Transverse colon (tissue), 4 donors: Measurements from ENCODE around the gene RBM47. TPM values are rescaled to one million over a fixed set of nuclear protein-coding genes. Genes with fewer than 3 reads are reported as not detected.
"Not testable (repeated sequence)": the region's sequence is repeated elsewhere in the genome, so short reads cannot be mapped to it uniquely, and the experiment has no call there.

Source experiments
- DNase-seq: peaks from one replicate; pipeline ENCODE4 v3.0.0-alpha.2; 2019
- H3K27ac ChIP-seq, 4 donors: fragments of 200-600 bp; sonication (generic); 2 replicates each; pipeline ENCODE4 v1.5.1; 2016 to 2018; ENCODE audit warnings: inconsistent platforms in 4 of 4
- H3K27me3 ChIP-seq: fragments of 200-600 bp; sonication (generic); 2 replicates; pipeline ENCODE4 v1.5.1; 2017; ENCODE audit warnings: inconsistent platforms
- H3K36me3 ChIP-seq, 4 donors: fragments of 200-600 bp; sonication (generic); 2 replicates each; pipeline ENCODE4 v1.5.1; 2017 to 2019; ENCODE audit warnings: inconsistent platforms in 4 of 4
- H3K4me1 ChIP-seq, 4 donors: fragments of 200-600 bp; sonication (generic); 2 replicates each; pipeline ENCODE4 v1.5.1; 2017 to 2020; ENCODE audit warnings: inconsistent platforms in 4 of 4
- H3K4me3 ChIP-seq, 4 donors: fragments of 200-600 bp; sonication (generic); 1 replicate in 1 of 4; 2 replicates in 3 of 4; pipeline versions ENCODE4 v1.5.1 to v1.6.1; 2017 to 2019; ENCODE audit warnings: inconsistent platforms in 4 of 4
- H3K9me3 ChIP-seq, 2 donors: fragments of 200-600 bp; sonication (generic); 2 replicates each; pipeline ENCODE4 v1.5.1; 2017 to 2019; ENCODE audit warnings: inconsistent platforms in 2 of 2
- EP300 ChIP-seq: sonication (generic); formaldehyde crosslinking; IDR thresholded peaks from one replicate; pipeline ENCODE4 v1.6.1; 2017; ENCODE audit warnings: antibody characterized with exemption, low read depth
- POLR2A ChIP-seq: fragments of 450-650 bp; IDR thresholded peaks from one replicate; pipeline ENCODE4 v1.6.1; 2016; ENCODE audit warnings: antibody characterized with exemption, mild to moderate bottlenecking, moderate library complexity
- POLR2AphosphoS5 ChIP-seq, 3 donors: sonication (generic); formaldehyde crosslinking; IDR thresholded peaks; one replicate each; pipeline ENCODE4 v1.6.1; 2016; ENCODE audit warnings: antibody characterized with exemption in 3 of 3
- WGBS, 2 donors: methylation state at CpG; one replicate each; pipeline ENCODE4 v1.1.5; 2018; ENCODE audit warnings: low coverage in 1 of 2; 5-methylcytosine and 5-hydroxymethylcytosine counted together
- in situ Hi-C, 4 donors: fragments of 200-750 bp; cut with MboI; loops; one replicate each; pipeline versions ENCODE4 v1.15.0 to v1.15.1; 2017; ENCODE audit warnings: low sequenced_read_pairs in 3 of 4, low pct_ligation_motif_present in 1 of 4, low pct_unique_long_range_greater_than_20kb in 1 of 4
- intact Hi-C: fragments of 100-400 bp; cut with DNase I; formaldehyde crosslinking; loops from one replicate; pipeline ENCODE4 v1.15.1; 2023; ENCODE audit warnings: low total_unique reads
- total RNA-seq, 4 donors: library from RNA; depleted of rRNA; stranded (reverse); fragments of >200 nt; gene quantifications; one replicate each; pipeline ENCODE4 v1.1.0, GENCODE V29; 2016
- TF ChIP-seq, protein P1 (sequence below), 5 experiments: fragments of 200-600 bp in 3 of 5; fragments of 450-650 bp in 2 of 5; sonication (generic) in 3 of 5; IDR thresholded peaks; 1 replicate in 2 of 5; 2 replicates in 3 of 5; pipeline ENCODE4 v1.5.1; 2016 to 2017; ENCODE audit warnings: antibody characterized with exemption in 5 of 5, inconsistent platforms in 3 of 5, mild to moderate bottlenecking in 2 of 5, moderate library complexity in 1 of 5

RBM47 gene
- total RNA-seq, 4 donors from 2014 or later, result 273 to 667 (median 572) TPM

DNA sequence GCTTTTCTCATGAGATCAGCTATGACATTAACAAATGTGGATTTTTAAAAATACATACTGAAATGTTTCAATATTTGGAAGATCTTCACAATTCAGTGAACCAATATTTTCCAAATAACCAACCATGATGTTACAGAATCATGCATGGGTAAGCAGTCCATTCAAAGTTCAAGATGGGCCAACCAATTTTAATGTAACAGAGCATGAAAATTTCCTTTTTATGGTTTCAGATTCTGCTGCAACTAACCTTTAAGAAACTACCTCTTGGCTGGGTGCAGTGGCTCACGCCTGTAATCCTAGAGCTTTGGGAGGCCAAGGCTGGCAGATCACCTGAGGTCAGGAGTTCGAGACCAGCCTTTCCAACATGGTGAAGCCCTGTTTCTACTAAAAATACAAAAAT is 107.7 kb downstream of the RBM47 start:
- TF ChIP-seq, protein P1, sequence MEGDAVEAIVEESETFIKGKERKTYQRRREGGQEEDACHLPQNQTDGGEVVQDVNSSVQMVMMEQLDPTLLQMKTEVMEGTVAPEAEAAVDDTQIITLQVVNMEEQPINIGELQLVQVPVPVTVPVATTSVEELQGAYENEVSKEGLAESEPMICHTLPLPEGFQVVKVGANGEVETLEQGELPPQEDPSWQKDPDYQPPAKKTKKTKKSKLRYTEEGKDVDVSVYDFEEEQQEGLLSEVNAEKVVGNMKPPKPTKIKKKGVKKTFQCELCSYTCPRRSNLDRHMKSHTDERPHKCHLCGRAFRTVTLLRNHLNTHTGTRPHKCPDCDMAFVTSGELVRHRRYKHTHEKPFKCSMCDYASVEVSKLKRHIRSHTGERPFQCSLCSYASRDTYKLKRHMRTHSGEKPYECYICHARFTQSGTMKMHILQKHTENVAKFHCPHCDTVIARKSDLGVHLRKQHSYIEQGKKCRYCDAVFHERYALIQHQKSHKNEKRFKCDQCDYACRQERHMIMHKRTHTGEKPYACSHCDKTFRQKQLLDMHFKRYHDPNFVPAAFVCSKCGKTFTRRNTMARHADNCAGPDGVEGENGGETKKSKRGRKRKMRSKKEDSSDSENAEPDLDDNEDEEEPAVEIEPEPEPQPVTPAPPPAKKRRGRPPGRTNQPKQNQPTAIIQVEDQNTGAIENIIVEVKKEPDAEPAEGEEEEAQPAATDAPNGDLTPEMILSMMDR (IDR thresholded peaks at IDR 0.05), result no peak
- TF ChIP-seq EP300, result no peak
- TF ChIP-seq POLR2AphosphoS5 (IDR thresholded peaks at IDR 0.05), result no peak
- TF ChIP-seq POLR2A, result no peak
- Histone ChIP-seq H3K36me3 (no peaks in the 10 kb centered on the region), H3K4me3 (no peak overlapping the region), H3K27ac (no peak overlapping the region), H3K9me3 (no peaks in the 10 kb centered on the region), H3K27me3 (no peaks in the 10 kb centered on the region), H3K4me1 (peaks cover 0 to 12% (median 8%) of the 10 kb centered on the region in 4 donors)
- 89% methylated on average over 2 of the region's 2 CpGs; no CpG with 5 or more reads in 1 of the 2 donors for WGBS, 2 donors
- in situ Hi-C loops (no loop called here), intact Hi-C loops (no loop called here)
- DNase-seq, result no peak

DNA sequence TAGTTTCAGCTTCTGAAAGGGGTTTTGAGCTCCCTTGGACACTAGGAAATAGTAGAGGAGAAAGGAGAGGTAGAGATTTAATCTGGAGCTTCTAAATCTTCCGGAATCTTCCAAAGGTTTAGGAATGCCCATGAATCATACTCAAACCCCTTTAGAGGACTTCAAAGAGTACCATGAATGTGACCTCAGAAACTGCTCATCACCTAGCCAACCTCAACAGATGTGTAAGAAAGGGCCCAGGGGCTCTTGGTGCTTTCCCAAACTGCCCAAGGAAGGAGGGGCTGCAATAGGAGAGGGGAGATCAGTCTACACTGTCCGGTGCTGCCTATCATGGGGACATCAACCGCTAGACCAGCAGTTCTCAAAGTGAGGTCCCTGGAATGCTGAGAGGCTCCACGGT is 109.1 kb downstream of the RBM47 start:
- WGBS, 2 donors, result 95% methylated on average over 4 of the region's 4 CpGs; no CpG with 5 or more reads in 1 of the 2 donors
- in situ Hi-C loops, result no loop called here

DNA sequence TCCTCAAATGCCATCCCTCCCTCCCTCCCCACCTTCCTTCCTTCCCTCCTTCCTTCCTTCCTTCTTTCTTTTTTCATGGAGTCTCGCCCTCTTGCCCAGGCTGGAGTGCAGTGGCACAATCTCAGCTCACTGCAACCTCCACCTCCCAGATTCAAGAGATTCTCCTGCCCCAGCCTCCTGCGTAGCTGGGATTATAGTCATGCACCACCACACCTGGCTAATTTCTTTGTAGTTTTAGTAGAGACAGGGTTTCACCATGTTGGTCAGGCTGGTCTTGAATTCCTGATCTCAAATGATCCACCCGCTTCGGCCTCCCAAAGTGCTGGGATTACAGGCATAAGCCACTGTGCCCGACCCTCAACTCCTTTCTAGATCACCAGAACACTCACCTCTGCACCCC is 112.6 kb downstream of the RBM47 start:
- DNase-seq, result not testable (repeated sequence)

More for the DNA sequence above, 109.1 kb downstream of the RBM47 start:
- DNase-seq, result no peak
- Histone ChIP-seq H3K4me3 (no peak overlapping the region), H3K27ac (no peak overlapping the region), H3K36me3 (no peaks in the 10 kb centered on the region), H3K27me3 (no peaks in the 10 kb centered on the region), H3K9me3 (no peaks in the 10 kb centered on the region), H3K4me1 (peaks cover 0 to 23% (median 9%) of the 10 kb centered on the region in 4 donors)
- TF ChIP-seq, protein P1 (IDR thresholded peaks at IDR 0.05), result no peak
- TF ChIP-seq POLR2A (no peak), POLR2AphosphoS5 (IDR thresholded peaks at IDR 0.05) (no peak), EP300 (no peak)
- intact Hi-C loops, result no loop called here

DNA sequence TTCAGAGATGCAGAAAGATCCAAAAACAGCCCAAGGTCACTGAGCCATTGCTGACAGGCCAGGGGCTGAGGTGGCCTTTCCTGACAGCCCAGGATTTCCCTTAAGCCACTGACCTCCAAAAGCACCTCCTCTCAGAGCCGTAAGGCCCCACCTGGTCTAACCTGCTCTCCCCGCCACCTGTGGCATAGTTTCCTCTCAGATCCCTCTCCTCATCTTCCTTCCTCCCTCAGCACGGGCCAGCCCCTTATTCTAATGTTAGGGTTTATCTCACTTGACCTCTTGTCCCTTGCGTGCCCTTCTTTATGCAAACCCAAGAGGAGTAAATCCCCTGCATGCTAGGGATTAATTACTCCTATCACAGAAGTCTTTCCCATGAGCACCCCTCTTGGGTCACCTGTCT is 113.0 kb downstream of the RBM47 start:
- intact Hi-C loops (no loop called here), in situ Hi-C loops (no loop called here)
- H3K4me1 ChIP-seq, result peaks cover 0 to 17% (median 8%) of the 10 kb centered on the region in 4 donors
- peak; percentile 44 for DNase-seq
- WGBS, 2 donors, result 65 to 74% methylated on average over 3 to 4 of the region's 4 CpGs
- no peak overlapping the region for H3K4me3 ChIP-seq
- no peaks in the 10 kb centered on the region for H3K9me3 ChIP-seq
- no peaks in the 10 kb centered on the region for H3K36me3 ChIP-seq
- peak overlapping the region; percentile 85 to 89 (median 88) for H3K27ac ChIP-seq
- TF ChIP-seq, protein P1 (IDR thresholded peaks at IDR 0.05), result no peak
- TF ChIP-seq POLR2A (no peak), EP300 (no peak), POLR2AphosphoS5 (IDR thresholded peaks at IDR 0.05) (no peak)
- H3K27me3 ChIP-seq, result no peaks in the 10 kb centered on the region

More for the DNA sequence above, 112.6 kb downstream of the RBM47 start:
- peaks cover 0 to 17% (median 8%) of the 10 kb centered on the region in 4 donors for H3K4me1 ChIP-seq
- intact Hi-C loops, H3K9me3 ChIP-seq, H3K27me3 ChIP-seq, H3K36me3 ChIP-seq, H3K4me3 ChIP-seq, in situ Hi-C loops: not testable (repeated sequence)
- H3K27ac ChIP-seq, result peak overlapping the region; percentile 85 to 89 (median 88)
- WGBS, 2 donors, result 88 to 94% methylated on average over 3 to 5 of the region's 5 CpGs
